ENCODE measurements around the gene MAJIN.

MAJIN gene

DNA sequence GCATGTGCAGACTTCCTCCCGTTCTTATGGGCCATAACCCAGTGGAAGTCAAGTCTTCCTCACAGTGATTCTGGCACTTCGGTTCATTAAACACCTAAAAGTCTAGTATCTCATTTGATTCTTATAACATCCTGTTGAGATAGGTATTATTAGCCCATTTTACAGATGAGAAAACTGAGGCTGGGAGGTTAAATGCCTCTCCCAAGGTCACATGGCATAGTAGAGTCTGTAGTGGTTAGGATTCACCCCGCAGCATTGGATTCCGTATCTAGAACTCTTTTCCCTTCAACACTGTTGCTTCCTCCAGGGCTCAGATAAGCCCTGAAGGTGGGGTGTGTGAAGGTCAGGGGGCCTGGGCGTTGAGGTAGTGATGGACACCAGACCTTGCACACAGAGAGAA is 39.6 kb downstream of the MAJIN start:
- DNase-seq (ENCODE audit: low read depth) = no peak

DNA sequence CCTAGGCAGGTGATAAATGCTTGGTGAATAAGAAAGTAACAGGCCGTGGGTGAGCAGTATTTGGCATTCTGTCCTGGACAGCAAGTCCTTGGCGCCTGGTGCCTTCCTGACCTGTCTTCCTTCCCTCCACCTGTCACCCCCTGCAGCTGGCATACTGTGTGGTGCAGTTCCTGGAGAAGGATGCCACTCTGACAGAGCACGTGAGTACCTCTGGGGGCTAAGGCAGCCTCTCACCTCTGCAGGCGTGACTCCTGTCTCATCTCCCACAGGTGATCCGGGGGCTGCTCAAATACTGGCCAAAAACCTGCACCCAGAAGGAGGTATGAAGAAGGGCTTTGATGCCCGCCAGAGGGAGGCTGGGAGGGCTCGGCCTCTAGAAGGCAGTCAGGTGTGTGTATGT is 40.6 kb downstream of the MAJIN start:
- no peak for DNase-seq (ENCODE audit: low read depth)

DNA sequence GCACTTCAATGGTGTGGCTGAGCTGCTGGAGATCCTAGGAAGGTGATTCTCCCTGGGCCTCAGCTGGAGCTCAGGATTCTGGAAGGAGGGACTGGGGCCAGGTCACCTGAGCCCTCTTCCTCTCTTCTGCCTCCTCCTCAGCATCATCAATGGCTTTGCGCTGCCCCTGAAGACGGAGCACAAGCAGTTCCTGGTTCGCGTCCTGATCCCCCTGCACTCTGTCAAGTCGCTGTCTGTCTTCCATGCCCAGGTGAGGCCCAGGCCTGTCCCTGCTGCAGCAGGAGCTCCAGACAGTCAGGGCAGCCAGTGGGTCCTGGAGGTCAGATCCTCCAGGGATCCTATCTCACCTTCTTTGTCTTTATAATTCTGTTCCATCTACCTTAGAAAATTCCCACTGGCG is 41.6 kb downstream of the MAJIN start:
- DNase-seq (ENCODE audit: low read depth) = no peak

DNA sequence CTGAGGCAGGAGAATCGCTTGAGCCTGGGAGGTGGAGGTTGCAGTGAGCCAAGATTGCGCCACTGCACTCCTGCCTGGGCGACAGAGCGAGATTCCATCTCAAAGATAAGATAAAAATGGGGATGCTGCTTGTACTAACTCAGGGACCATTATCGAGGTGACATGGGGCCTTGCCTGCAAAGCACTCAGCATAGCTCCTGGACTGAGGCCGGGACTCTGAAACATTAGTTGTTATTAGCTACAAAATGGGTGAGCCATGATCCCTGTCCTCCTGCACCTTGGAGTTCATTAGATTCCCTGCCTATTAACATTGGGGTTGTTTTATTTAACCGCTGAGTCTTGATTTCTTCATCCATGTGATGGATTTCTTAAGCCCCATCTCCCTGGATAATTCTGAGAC is 42.3 kb downstream of the MAJIN start:
- no peak for DNase-seq (ENCODE audit: low read depth)

DNA sequence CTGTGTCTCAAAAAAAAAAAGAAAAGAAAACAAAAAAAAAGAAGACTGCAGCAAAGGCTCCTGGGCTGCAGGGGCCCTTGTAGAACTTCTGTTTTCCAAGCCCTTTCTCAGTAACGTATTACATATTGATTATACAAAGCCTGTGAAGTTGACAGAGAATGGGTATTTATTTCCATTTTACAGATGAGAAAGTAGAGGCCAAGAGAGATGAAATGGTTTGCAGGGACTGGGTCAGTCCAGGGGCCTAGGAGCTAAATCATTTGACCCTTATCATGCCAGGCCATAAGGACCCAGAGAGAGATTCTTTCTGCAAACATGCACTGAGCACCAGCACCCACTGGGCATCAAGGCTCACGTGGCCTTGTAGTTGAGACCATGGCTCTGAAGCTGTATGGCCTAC is 43.0 kb downstream of the MAJIN start:
- DNase-seq (ENCODE audit: low read depth) = no peak

DNA sequence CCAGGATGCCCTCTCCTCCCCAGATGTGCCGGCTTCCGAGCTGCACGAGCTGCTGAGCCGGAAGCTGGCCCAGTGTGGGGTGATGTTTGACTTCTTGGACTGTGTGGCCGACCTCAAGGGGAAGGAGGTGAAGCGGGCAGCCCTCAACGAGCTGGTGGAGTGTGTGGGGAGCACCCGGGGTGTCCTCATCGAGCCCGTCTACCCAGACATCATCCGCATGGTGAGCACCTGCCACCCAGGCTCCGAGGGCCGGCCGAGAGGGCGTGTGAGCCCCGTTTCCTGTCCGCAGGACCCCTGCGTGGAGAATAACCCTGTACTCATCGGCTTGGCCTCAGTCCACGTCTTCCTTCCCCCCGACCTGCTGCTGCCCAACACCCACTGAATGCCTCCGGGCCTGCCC is 45.2 kb downstream of the MAJIN start:
- DNase-seq (ENCODE audit: low read depth) = no peak

DNA sequence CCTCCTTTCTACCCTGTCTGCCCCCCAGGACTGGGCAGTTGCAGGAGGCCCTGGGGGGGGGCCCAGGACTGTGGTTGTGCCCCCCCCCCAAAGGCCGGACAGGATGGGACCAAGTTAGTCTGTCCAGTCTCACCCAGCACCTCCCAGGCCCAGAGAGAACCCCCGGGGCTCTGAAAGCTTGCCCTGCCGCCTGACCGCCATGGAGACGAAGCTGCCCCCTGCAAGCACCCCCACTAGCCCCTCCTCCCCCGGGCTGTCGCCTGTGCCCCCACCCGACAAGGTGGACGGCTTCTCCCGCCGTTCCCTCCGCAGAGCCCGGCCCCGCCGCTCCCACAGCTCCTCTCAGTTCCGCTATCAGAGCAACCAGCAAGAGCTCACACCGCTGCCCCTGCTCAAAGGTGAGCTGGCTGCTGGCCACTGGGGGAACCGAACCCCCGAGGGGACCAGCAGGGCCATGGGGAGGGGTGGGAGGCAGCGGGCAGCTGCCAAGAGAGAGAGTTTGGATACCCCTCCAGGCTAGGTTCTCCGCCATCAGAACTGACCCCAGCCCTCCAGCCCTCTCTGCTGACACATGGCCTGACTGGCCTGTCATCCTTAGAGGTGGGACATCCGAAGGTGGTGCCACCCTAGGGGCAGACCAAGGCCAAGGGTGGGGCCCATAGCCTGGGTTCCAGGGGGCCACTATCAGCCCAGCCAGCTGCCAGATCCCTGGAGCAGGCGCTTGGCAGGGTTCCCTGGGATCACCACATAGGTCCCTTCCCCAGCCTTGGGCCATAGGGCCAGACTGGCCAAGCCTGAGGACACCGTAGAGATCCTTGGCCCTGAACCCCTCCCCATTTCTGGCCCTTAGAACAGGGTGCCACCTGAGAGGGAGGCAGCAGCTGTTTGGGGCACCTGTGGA is 46.1 kb downstream of the MAJIN start:
- DNase-seq (ENCODE audit: low read depth) = no peak

DNA sequence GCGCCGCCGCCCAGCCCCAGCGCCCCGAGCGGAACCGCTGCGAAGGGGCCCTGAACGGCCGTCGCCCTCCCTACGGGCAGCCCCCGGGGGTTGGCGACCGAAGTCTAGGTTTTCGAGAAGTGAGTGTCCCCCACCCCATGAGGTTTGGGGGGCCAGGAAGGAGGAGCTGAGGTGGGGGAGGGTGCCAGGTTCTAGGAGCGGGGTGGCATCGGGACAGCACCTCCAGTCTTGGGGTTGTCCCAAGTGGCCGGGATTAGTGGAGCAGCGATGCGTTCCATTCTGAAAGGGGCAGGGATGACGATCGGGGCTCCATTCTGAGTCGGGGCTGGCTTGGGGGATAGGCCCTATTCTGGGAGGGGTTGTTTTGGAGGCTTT is 47.0 kb downstream of the MAJIN start:
- DNase-seq (ENCODE audit: low read depth) = no peak

DNA sequence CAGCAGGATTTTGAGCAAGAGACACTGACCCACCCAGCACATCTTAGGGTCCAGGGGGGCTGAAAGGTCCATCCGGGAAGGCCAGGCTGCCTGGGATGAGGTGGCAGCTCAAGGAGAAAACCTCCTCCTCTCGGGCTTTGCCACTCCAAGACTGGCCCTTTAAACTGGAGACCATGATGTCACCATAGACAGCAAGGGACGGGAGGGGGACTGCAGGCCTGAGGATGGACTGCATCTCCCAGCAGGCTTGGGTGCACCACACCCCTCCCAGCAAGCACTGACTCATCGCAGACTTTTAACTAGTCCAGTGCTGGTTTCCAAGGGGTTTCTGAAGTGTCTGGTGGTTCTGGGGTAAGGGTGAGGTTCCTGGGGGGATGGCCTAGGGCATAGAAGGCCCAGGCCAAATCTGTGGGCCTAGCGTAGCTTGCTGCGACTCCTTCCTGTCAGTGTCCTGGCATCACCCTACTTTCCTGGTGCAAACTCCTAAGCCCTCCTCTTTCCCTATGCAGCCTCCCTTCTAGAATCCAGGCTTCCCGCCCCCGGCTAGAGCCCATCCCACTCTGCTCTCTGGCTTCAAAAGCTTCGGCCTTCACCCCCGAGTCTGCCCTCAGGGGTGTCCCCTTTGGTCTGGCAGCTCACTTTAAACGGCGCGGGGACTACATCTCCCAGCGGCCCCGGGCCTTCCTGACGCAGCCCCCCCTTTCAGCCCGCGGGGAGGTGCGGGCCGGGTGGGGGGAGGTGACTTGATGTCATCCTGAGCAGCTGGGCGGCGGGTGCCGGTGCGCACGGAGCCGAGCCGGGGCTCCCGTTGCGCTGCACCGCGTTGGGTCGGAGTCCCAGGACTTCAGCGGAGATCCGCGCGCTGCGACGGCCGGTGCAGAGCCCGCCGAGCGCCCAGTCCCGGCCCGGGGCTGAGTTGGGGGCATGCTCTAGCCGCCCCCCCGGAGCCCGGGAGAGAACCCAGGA is 47.7 kb downstream of the MAJIN start, which contains the start of gene PPP2R5B:
PPP2R5B (plus strand) TSS at position 746 of the 966 bp plus-strand sequence. CDS start 1,046 bp downstream, outside the sequence.
- DNase-seq (ENCODE audit: low read depth) = peak; percentile 90

DNA sequence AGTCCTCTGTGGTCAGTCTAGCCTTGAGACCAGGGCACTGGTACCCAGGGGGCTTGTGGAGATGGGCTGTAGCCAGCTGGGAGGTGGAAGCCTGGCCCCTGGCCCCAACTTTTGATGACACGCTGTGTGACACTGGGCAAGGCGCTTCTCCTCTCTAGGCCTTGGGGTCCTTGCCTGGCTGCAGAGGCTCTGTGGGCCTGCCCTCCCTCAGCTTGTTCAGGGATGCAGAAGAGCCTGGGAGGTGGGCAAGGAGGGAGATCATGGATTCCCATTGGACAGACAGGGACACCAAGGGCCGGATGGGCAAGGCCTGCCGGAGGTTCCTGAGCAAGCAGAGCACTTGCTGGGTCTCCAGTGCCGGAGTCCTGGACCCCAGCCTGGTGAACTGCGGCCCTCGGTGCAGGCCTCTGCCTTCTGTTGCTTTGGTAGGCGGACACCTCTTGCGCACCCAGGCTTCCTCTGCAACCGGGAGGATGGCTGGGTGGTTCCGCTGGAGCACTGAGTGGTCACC is 48.7 kb downstream of the MAJIN start:
- no peak for DNase-seq (ENCODE audit: low read depth)

DNA sequence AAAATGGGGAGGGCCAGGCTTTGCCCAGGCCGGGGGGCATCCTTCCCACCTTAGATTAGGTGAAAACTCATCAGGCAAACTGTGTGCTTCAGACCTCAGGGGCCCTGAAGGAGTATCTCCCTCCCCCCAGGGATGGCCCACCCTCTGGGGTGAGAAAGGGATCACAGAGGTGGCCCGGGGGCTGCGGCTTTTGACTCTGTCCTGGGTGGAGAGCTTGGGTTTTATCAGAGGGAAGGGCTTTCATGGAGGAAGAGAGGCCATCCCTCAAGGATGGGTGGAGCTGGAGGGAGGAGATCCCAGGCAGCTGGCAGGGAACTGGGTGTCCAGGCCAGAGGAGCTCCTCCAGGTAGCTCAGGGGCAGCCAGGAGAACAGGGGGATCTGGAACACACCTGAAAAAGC is 50.5 kb downstream of the MAJIN start:
- no peak for DNase-seq (ENCODE audit: low read depth)

DNA sequence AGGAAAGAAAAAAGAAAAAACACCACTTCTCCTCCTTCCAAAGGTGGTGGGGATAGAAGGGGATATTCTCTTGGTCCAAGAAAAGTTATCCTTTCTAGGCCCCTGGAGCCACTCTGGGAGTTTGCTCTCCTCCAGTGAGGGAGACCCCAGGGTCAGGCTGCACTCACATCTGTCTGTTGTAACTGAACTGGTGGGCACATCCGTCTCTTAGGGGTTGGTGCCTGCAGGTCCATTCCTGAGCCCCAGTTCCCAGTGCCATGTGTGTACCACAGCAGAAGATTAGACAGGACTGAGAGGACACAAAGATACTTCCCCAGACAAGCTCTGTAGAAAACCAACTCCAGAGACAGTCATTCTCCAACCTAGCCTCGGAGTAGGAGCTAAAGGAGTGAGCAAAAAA is 51.8 kb downstream of the MAJIN start:
- no peak for DNase-seq (ENCODE audit: low read depth)

DNA sequence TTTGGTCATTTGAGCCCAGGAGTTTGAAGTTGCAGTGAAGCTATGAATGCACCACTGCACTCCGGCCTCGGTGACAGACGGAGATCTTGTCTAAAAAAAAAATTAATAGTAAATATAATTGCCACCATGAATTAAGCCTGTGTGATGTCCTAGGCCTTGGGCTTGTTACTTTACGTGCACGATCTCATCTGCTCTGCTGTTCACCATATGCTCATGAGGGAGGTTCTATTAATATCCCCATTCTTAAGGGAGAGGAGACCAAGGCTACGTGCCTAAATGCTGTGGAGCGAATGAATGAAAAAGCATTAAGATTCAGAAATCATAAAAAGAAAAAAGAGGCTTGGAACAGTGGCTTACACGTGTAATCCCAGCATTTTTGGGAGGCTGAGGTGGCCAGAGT is 52.3 kb downstream of the MAJIN start:
- DNase-seq (ENCODE audit: low read depth) = no peak

DNA sequence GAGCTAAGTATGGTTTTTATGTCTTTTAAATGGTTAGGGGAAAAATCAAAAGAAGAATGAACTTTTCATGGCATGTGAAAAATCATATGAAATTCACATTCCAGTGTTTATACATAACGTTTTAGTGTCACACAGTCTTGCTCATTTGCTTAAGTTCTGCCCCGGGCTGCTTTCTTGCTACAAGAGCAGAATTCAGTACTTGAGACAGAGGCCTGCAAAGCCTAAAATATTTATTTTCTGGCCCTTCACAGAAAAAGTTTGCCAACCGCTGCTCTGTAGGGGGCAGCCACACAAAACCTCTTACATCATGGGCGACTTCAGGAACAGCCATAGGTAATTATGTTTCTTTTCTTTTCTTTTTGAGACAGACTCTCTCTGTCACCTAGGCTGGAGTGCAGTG is 53.9 kb downstream of the MAJIN start:
- DNase-seq (ENCODE audit: low read depth) = no peak

DNA sequence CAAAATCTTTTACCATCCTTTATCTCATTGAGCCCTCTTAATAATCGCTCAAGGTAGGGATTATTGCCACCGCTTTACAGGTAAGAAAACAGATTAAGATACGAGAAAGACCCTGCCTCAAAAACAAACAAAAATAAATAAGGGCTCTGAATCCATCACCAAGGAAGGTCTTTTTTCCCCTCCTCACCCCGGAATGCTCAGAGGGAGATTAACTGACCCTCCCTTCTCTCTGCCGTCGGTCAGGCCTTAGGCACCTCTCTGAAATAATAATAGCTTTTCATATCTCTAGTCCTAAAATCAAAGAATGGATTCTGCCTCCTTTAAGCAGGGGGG is 54.3 kb downstream of the MAJIN start:
- DNase-seq (ENCODE audit: low read depth) = no peak

DNA sequence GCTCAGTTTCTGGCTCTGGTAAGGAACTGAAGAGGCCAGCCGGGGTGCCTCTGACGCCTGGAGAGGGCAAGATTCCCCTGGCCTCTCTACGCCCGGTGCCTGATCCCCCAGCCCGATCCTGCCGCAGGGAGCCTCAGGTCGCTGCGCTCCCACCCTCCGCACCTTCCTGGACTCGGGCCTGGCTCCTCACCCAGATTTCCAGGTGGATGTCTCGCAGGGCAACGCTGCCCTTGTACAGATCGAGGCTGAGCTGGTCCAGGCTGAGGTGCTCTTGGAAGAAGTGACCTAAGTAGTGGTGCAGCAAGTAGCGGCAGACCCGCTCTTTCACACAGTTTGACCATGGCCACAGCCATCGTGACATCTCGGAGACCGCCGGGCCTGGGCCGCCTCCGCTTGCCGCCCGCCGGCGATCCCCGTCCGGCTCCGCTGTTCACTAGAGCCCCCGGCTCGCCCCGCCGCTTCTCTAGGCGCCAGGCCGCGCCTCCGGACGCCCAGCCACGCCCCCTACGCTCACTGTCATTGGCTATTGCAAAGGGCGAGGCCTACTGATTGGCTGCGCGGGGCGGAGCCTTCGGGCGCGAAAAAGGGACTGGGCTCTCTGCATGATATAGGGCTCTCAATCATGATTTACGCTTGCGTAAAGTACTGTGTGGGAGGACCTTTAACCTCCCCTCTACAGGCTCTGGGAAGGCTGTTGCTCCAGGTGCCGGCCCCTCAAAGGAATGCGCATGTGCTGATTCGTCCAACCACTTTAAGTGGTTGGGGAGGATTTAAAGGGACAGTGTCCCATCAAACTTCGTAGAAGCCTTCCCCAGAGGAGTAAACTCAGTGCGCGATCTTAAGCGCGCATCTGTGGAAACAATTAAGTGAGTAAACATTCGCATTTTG is 54.9 kb downstream of the MAJIN start, which contains the start of gene ATG2A:
ATG2A (minus strand) TSS at position 435 of the 888 bp plus-strand sequence; CDS start at position 361, 74 bp downstream.
- DNase-seq (ENCODE audit: low read depth) = peak; percentile 99

DNA sequence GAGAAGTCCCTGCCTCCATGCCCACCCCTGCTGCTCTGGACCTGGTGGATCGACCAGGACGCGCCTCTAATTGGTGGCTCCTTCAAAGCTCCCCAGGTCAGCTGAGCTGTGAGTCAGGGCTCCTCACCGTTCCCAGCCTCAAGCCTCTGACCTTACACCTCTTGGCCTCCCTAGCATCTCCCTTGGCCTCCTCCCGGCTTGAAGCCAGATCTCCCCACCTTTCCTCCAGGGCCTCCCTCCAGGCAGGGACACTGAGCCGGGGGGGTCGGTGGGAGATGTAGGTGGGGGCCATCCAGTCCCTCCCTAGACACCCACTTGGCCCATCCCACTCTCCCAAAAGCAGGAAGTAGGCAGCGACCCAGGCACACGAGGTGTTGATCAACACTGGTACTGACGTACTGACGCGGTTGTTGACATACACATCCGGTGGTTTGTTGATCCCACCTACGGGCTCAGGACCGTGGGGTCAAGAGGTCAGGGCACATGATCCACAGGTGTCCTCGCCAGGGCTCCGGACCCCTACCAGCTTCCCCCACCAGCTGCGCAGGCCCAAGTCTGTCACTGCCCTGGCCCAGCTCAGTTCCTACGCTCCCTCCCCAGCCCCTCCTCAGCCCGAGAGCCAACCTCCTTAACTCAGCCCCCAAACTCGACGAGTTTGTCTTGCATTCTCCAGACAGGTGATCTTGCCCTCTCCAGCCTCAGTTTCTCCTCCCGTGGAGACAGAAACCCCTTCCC is 55.7 kb downstream of the MAJIN start:
- DNase-seq (ENCODE audit: low read depth) = no peak

DNA sequence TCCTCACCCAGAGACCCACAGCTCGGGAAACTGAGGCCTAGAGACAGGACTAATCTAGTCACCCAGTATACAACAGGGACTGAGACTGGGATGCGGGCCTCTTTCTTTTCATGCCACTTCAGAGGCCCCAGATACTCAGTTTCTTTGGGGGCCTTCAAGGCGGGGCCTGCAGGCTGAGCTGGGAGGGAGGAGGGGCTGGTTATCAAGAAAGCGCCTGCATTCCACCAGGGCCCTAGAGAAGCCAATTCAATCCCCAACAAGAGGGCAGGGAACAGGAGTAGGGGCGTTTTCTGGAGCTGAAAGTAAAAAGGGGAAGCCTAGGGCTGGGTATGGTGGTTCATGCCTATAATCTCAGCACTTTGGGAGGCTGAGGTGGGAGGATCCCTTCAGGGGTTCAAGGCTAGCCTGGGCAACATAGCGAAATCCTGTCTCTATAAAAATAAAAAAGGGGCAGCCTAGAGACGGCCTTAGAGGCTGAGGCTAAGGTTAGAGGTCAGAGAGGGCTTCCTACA is 56.5 kb downstream of the MAJIN start:
- no peak for DNase-seq (ENCODE audit: low read depth)

DNA sequence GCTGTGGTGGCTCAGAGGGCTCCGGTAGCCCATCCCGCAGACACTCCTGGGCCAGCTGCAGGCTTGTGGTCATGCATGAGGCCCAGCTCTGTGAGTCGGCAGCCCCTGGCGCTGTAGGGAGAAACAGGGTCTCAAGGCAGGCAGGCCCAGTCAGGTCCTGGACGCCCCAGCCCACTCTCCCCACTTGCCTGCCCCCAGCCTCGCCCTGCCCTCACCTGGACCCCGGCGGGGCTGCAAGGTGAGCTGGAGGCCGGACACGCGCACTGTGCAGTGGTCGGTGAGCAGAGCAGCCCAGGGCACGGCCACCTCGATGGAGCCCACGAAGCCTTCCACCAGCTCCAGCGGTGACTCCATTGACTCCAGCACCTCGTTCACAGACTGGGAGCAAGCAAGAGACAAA is 57.8 kb downstream of the MAJIN start:
- no peak for DNase-seq (ENCODE audit: low read depth)

DNA sequence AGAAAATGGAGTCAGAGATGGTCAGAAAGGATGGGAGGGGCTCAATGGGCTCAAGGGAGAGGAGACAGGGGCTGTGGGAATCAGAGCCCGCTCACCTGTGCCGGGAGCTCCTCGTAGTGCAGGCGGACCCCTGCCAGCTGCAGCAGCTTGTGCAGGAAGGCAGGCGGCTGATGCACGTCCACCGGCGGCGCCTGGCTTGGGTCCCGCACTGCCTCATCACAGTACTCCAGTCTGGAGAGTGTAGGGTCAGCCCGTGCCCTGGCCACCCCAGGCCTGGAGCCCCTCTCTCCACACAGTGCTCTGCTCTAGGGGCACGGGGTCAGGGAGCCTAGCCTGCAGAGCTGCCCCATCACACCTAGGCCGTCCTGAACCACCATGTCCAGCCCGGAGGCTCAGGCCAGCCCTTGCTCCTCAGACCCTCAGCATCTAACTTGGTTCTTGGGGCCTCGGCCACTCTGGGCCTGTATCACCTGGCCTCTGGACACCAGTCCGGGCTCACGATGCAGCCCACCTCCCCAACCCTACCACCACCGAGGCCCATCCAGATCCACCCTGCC is 58.7 kb downstream of the MAJIN start:
- DNase-seq (ENCODE audit: low read depth) = no peak
